Glomerular visceral epithelial cell (primary cell): ENCODE data around the gene RIMS1.
A peak's percentile ranks its signal among the peaks of the same experiment; 100 is the strongest.

Experiments
- DNase-seq: peaks from one replicate; pipeline ENCODE4 v3.0.0-alpha.2; 2016; ENCODE audit errors: extremely low spot score

The RIMS1 gene

DNA sequence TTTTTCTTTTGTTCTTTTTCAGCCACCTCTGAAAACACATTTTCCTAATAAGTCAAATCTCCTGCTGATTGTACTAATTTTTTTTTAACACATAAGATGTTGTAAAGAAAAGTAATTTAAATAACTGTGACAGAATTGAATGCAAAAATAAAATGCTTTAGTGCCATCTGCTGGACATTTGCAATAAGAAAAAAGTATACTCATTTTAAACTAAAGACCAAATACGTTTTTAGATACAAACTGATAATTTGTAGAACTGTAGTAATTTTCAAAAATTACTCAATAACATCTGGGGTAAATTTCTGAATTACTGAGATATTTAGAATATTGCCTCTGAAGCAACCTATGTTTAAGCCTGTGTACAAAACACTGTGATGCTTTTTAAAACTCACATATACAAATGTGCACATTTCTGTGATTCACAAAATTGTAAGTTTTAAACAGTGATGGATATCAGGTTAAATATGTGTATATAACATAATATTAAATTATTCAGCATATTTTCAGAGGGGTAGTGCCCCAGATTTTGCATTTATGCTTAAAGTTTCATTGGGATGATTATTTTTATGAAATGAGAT is 198.7 kb downstream of the RIMS1 start:
- DNase-seq, result peak; percentile 33

GRCh38 chr6:72094506-72094905 is 208.2 kb downstream of the RIMS1 start:
- no peak for DNase-seq

DNA sequence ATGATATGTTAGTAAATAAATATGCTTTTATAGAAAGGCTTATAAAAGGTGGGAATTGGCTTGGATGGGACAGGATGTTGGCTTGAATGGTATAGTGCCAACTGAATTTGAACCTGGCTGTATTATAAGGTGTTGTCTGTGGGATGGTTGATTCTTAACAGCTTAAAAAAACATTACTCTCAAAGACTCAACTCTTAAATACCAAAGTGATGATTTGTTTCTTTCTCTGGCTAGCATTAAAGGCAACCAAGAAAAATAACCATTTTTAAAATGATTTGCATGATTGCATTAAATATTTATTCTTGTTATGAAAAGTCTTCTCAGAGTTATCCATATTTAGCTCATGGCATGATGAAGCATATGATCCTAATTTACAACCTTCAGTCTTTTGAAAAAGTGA is 216.2 kb downstream of the RIMS1 start:
- no peak for DNase-seq

- DNase-seq, result no peak
These were observed 225.3 kb downstream of the RIMS1 start for GRCh38 chr6:72111611-72112010.

- DNase-seq, result no peak
These were observed 244.0 kb downstream of the RIMS1 start for GRCh38 chr6:72130327-72130726.

DNA sequence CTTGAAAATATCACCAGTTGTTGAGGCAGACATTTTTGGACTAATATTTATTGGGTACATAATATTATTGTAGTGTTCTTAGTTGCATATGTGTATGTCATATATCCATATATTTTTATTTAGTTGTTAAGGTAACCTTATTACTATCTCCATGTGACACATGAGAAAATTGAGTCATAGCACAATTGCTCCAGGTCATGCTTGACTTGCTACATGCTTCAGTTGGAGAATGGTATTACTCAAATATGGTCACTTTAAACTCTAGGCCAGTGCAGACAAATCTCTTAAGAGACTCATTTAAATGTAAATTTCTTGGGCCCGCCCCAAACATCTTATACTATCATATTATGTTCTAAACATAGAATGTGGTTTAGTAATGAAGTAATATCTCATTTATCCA is 246.1 kb downstream of the RIMS1 start:
- peak; percentile 69 for DNase-seq

DNA sequence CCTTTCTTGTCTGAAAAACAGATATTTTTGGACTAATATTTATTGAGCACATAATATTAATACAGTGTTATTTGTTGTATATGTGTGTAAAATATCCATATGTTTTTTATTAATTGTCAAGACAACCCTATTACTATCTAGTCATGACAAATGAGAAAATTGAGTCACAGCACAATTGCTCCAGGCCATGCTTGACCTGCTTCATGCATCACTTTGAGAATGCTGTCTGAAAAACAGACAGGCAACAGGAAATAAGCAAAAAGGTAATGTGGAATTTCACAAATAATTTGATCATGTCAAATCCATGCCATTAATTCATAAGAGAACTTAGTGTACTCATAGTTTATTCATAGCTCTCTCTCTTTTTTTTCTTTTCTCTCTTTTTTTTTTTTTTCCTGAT is 246.5 kb downstream of the RIMS1 start:
- DNase-seq, result peak; percentile 16

GRCh38 chr6:72133324-72133723 is 247.0 kb downstream of the RIMS1 start:
- no peak for DNase-seq

- DNase-seq, result no peak
These were observed 254.4 kb downstream of the RIMS1 start for GRCh38 chr6:72140795-72141194.

DNA sequence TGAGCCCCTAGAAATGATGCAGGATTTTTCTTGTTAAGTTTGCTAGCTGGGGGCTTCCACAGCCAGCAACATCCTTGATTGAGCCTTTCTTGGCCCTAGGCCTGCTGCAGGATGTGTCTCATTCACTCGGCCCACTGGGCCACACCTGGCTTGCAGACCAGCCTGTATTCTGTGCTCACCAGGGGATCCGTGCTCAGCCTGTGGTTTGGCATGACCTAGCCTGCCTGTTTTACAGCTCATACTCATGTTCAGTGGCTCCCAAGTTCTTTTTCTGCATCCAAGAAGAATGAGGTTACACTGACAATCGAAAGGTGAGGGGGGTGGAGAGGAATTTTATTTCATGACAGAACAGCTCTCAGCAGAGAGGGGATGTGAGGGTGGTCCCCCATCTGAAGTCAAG is 263.4 kb downstream of the RIMS1 start:
- DNase-seq, result no peak

- DNase-seq, result no peak
These were observed 265.4 kb downstream of the RIMS1 start for GRCh38 chr6:72151742-72152141.

GRCh38 chr6:72175916-72176315 is 289.6 kb downstream of the RIMS1 start:
- no peak for DNase-seq

- peak; percentile 65 for DNase-seq
These were observed 296.2 kb downstream of the RIMS1 start for GRCh38 chr6:72182337-72183246.

DNA sequence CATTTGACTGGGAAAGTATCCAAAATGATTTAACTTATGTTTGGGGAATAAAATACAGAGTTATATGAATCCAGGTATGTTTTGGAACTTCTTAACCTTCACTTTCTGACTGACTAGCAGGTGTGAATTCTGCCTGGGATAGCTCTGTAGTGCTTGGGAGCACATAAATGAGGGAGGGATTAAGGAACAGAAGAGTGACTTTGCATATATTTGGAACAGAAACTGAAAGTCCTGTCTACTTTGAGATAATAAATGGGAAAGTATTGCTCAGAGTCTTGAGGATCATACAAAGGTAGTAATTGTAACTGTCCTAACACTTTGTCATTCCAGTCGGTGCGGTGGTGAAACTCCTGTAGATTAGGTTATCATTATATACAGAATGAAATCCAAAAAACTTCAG is 317.6 kb downstream of the RIMS1 start:
- no peak for DNase-seq

- DNase-seq, result no peak
These were observed 319.1 kb downstream of the RIMS1 start for GRCh38 chr6:72205500-72205899.

GRCh38 chr6:72206606-72207005 is 320.3 kb downstream of the RIMS1 start:
- DNase-seq, result no peak

- DNase-seq, result no peak
These were observed 326.3 kb downstream of the RIMS1 start for GRCh38 chr6:72212686-72213085.

DNA sequence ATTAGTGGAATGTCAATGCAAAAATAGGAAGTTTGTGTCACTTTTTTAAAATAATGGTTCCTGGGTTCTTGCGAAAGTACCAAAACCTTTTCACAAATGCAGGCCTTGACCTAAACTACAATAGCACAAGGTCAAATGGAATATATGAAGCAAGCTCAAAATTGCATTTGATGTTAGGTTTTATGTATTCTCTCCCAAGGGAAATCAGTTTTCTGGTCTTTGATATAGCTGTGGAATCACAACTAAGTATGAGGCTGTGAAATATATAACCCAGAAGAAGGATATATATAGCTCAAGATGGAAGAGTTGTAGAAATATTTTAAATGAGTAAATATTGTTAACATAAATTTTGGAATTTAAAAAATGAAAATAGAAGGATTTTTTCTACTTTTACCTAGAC is 327.3 kb downstream of the RIMS1 start:
- DNase-seq, result no peak

- no peak for DNase-seq
These were observed 330.1 kb downstream of the RIMS1 start for GRCh38 chr6:72216222-72217068.

DNA sequence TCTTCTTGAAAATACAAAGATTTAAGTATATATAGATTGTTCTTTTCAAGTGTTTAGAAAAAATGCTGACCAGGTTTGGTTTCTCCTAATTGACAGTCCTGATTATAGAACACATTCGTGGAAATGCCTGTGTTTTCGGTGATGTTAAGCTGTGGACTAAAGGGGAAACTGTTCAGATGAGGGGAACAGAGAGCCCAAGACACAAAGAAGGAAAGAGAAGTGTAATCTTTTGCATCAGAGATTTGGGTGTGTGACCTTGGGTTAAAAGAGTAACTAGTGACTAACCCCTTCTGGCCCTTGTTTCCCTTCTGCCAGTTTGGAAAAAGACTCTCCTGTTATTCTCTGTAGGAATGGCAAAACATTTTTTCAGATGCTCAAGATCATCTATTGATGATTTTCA is 331.3 kb downstream of the RIMS1 start:
- no peak for DNase-seq

- peak; percentile 47 for DNase-seq
These were observed 331.8 kb downstream of the RIMS1 start for GRCh38 chr6:72218125-72218524.

- DNase-seq, result no peak
These were observed 333.2 kb downstream of the RIMS1 start for GRCh38 chr6:72219536-72219935.

- DNase-seq, result no peak
These were observed 351.7 kb downstream of the RIMS1 start for GRCh38 chr6:72238021-72238420.
